Peyer's patch (tissue), 4 donors: ENCODE measurements around the gene PDE2A.

Experiments used
- POLR2A ChIP-seq, 2 donors: fragments of 450-650 bp; IDR thresholded peaks; one replicate each; pipeline ENCODE4 v1.5.1; 2017; ENCODE audit warnings: antibody characterized with exemption in 2 of 2, mild to moderate bottlenecking in 2 of 2, moderate library complexity in 2 of 2
- TF ChIP-seq, protein P1 (sequence below), 6 experiments: fragments of 450-650 bp in 4 of 6; fragments of 200-600 bp in 2 of 6; sonication (generic) in 1 of 6; IDR thresholded peaks; one replicate each; pipeline ENCODE4 v1.5.1; 2017 to 2019; ENCODE audit warnings: antibody characterized with exemption in 6 of 6, mild to moderate bottlenecking in 3 of 6, moderate library complexity in 1 of 6

DNA sequence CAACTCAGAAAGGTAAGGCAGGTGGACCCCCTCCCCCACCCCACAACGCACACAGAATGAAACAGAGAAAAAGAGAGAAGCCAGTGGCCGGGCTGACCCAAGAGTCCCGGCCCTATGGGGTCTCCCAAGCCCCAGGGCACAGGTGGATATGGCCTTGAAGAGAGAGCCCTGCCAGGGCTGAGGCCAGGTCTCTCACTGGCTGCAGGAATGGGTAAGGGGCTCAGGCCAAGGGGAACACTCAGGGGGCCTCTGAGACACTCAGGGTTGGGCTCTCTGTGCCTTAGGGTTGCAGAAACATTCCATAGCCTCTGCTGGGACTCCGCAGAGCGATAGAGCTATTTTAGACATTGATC is 98.0 kb downstream of the PDE2A start:
- TF ChIP-seq, protein P1, sequence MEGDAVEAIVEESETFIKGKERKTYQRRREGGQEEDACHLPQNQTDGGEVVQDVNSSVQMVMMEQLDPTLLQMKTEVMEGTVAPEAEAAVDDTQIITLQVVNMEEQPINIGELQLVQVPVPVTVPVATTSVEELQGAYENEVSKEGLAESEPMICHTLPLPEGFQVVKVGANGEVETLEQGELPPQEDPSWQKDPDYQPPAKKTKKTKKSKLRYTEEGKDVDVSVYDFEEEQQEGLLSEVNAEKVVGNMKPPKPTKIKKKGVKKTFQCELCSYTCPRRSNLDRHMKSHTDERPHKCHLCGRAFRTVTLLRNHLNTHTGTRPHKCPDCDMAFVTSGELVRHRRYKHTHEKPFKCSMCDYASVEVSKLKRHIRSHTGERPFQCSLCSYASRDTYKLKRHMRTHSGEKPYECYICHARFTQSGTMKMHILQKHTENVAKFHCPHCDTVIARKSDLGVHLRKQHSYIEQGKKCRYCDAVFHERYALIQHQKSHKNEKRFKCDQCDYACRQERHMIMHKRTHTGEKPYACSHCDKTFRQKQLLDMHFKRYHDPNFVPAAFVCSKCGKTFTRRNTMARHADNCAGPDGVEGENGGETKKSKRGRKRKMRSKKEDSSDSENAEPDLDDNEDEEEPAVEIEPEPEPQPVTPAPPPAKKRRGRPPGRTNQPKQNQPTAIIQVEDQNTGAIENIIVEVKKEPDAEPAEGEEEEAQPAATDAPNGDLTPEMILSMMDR (IDR thresholded peaks at IDR 0.05): no peak
- no peak for TF ChIP-seq POLR2A (IDR thresholded peaks at IDR 0.05)
